Measurements from ENCODE around the gene WNT3. TPM values are rescaled to one million over a fixed set of nuclear protein-coding genes. Genes with fewer than 3 reads are reported as not detected.

WNT3 gene
- total and polyA plus RNA-seq, 2 experiments from 2014 or later = 2.7 to 3.4 TPM

DNA sequence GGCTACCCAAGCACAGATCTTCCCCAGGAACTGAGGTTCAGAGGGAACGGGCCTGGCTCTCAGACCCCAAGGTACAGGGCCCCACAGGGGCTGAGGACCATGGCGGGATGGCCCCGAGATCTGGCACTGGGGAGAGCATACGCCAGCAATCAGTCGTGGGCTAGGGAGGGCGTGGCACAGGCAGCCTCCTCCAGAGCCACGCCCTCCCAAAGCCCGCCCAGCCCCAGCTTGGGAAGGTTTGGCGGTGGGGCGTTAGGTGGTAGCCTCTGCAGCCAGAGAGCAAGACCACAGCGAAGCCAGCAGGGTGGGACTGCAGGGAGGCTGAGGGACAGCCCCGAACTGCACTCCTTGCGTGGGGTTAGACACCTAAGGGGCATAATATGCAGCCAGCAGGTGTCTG is 44.5 kb upstream of the WNT3 start:
- H3K36me3 ChIP-seq (ENCODE audit: insufficient read depth) = no peaks in the 10 kb centered on the region
- H3K36me3 Mint-ChIP-seq (ENCODE audit: low read depth) = no peaks in the 10 kb centered on the region; the same call in 2 of the 3 replicates
- no peaks in the 10 kb centered on the region for H3K79me2 ChIP-seq (replicated peaks; ENCODE audit: insufficient read depth)
- H3K27me3 ChIP-seq (ENCODE audit: insufficient read depth) = no peaks in the 10 kb centered on the region
- DNase-seq (ENCODE audit: low spot score) (peak; percentile 89), ATAC-seq (peak; percentile 98)
- peak overlapping the region; percentile 87 for H2AFZ ChIP-seq
- H3K27me3 Mint-ChIP-seq (ENCODE audit: insufficient read depth, low read depth, poor library complexity) = peaks cover 14% of the 10 kb centered on the region
- H3F3A ChIP-seq (replicated peaks; ENCODE audit: low read depth) = no peaks in the 10 kb centered on the region
- no peak overlapping the region for H3K27ac ChIP-seq (ENCODE audit: low read depth)
- H3K4me1 ChIP-seq (ENCODE audit: insufficient read depth) = no peaks in the 10 kb centered on the region; the same call in 1 of the 2 replicates
- no peaks in the 10 kb centered on the region for H3K9me3 Mint-ChIP-seq
- H3K4me3 Mint-ChIP-seq = no peak overlapping the region
- peaks cover 3% of the 10 kb centered on the region; the same call in 1 of the 2 replicates for H3K9me2 ChIP-seq (ENCODE audit: insufficient read depth)
- peak overlapping the region; percentile 60 for H3K4me2 ChIP-seq
- peak; percentile 43; the same call in 1 of the 2 replicates for TF ChIP-seq POLR2AphosphoS5 (IDR thresholded peaks at IDR 0.05; ENCODE audit: low read depth)
- no peak for TF ChIP-seq EZH2 (IDR thresholded peaks at IDR 0.05; ENCODE audit: low read depth, unreplicated experiment)
- no peak for TF ChIP-seq ZNF331 (CRISPR knock-in tag; IDR thresholded peaks at IDR 0.05; ENCODE audit: low read depth)
- H3K4me1 Mint-ChIP-seq = peaks cover 16% of the 10 kb centered on the region
- no peaks in the 10 kb centered on the region for H4K20me1 ChIP-seq (replicated peaks; ENCODE audit: insufficient read depth)
- H3K4me3 ChIP-seq = no peak overlapping the region
- H3K27ac Mint-ChIP-seq = no peak overlapping the region

DNA sequence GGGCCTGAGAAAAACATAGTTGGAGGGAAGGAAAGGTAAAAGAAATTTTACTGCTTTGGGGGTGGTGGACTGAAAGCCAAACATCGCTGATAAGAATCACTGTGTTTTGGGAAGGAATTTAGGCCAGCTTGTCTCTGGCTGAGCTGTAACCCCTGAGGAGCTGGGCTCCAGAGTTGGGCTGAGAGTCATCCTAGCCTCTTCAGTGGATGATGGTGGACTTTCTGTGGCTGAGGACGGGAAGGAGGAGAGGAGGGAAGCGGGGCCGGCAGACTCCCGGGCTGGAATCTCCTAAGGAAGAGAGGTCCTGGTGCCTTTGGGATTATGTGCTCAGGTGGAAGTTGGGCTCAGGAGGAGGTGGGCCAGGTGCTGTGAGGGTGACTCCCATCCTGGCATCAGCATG is 41.5 kb upstream of the WNT3 start:
- Mint-ChIP-seq H3K4me1 (peaks cover 9% of the 10 kb centered on the region), H3K27me3 (ENCODE audit: insufficient read depth, low read depth, poor library complexity) (peaks cover 5% of the 10 kb centered on the region), H3K36me3 (ENCODE audit: low read depth) (no peaks in the 10 kb centered on the region), H3K9me3 (no peaks in the 10 kb centered on the region), H3K27ac (no peak overlapping the region), H3K4me3 (no peak overlapping the region)
- Histone ChIP-seq H4K20me1 (replicated peaks; ENCODE audit: insufficient read depth) (no peaks in the 10 kb centered on the region), H3K79me2 (replicated peaks; ENCODE audit: insufficient read depth) (no peaks in the 10 kb centered on the region), H3K4me2 (no peak overlapping the region), H3K4me3 (no peak overlapping the region), H3K4me1 (ENCODE audit: insufficient read depth) (no peaks in the 10 kb centered on the region), H3K27ac (ENCODE audit: low read depth) (no peak overlapping the region), H2AFZ (no peak overlapping the region), H3K27me3 (ENCODE audit: insufficient read depth) (no peaks in the 10 kb centered on the region), H3K9me2 (ENCODE audit: insufficient read depth) (no peaks in the 10 kb centered on the region), H3F3A (replicated peaks; ENCODE audit: low read depth) (no peaks in the 10 kb centered on the region), H3K36me3 (ENCODE audit: insufficient read depth) (no peaks in the 10 kb centered on the region)
- DNase-seq (ENCODE audit: low spot score) = no peak
- ATAC-seq = no peak
- TF ChIP-seq CREB1 (CRISPR knock-in tag; IDR thresholded peaks at IDR 0.05; ENCODE audit: low read depth) (no peak), ZNF462 (CRISPR knock-in tag; IDR thresholded peaks at IDR 0.05) (no peak), NANOG (IDR thresholded peaks at IDR 0.05; ENCODE audit: borderline replicate concordance) (no peak), CTCF (conservative IDR thresholded peaks at IDR 0.05; ENCODE audit: low read depth in 2 of 2) (no peak), ZNF331 (CRISPR knock-in tag; IDR thresholded peaks at IDR 0.05; ENCODE audit: low read depth) (no peak), JUNB (IDR thresholded peaks at IDR 0.05; ENCODE audit: unreplicated experiment) (no peak), REST (IDR thresholded peaks at IDR 0.05; ENCODE audit: unreplicated experiment) (no peak), EZH2phosphoT487 (IDR thresholded peaks at IDR 0.05; ENCODE audit: unreplicated experiment) (no peak)
